HFF-Myc (cell line): ENCODE results near the gene ITIH3.

ENCODE experiments used
- DNase-seq: peaks from one replicate; pipeline ENCODE4 v3.0.0-alpha.2; 2011; ENCODE audit warnings: low read depth; ENCODE audit errors: extremely low read depth
- H3K4me3 ChIP-seq: replicated peaks from 2 replicates; pipeline ENCODE4 v1.5.1; 2011; ENCODE audit warnings: low read depth, mild to moderate bottlenecking, control low read depth, low read length
- CTCF ChIP-seq: IDR thresholded peaks from 2 replicates; pipeline ENCODE4 v1.5.1; 2012; ENCODE audit warnings: mild to moderate bottlenecking, low read depth, low read length, control low read depth; ENCODE audit errors: missing control alignments

Gene ITIH3

GRCh38 chr3:52794612-52795099 lies at the start of gene ITIH3:
Gene ITIH3, plus strand, starts transcription at chr3:52794796. Its CDS starts 8 bp downstream, at chr3:52794804.
- no peak for TF ChIP-seq CTCF
- DNase-seq: no peak
- H3K4me3 ChIP-seq: no peak within 1 kb of the TSS

- H3K4me3 ChIP-seq: no peak overlapping the region
- no peak for TF ChIP-seq CTCF
- no peak for DNase-seq
Observed at GRCh38 chr3:52752045-52752660, 42.4 kb upstream of the ITIH3 start.

- no peak for DNase-seq
- no peak overlapping the region for H3K4me3 ChIP-seq
- TF ChIP-seq CTCF: no peak
Observed at GRCh38 chr3:52754373-52754772, 40.2 kb upstream of the ITIH3 start.

- no peak overlapping the region for H3K4me3 ChIP-seq
- TF ChIP-seq CTCF: no peak
- DNase-seq: no peak
Observed at GRCh38 chr3:52756141-52756540, 38.5 kb upstream of the ITIH3 start.

GRCh38 chr3:52763466-52763865 lies 31.1 kb upstream of the ITIH3 start:
- H3K4me3 ChIP-seq: no peak overlapping the region
- no peak for TF ChIP-seq CTCF
- no peak for DNase-seq

GRCh38 chr3:52769786-52770455 lies 24.7 kb upstream of the ITIH3 start:
- no peak for TF ChIP-seq CTCF
- no peak for DNase-seq
- H3K4me3 ChIP-seq: peak overlapping the region; percentile 67
